Frontal cortex (tissue), 4 donors: Measurements from ENCODE around the gene TBL1X. TPM values are rescaled to one million over a fixed set of nuclear protein-coding genes. Genes with fewer than 3 reads are reported as not detected.
"Not testable (repeated sequence)": the region's sequence is repeated elsewhere in the genome, so short reads cannot be mapped to it uniquely, and the experiment has no call there.

Experiments
- DNase-seq, 2 donors: peaks; one replicate each; pipeline ENCODE4 v3.0.0; 2012; ENCODE audit warnings: low spot score in 2 of 2
- FAIRE-seq: peaks from 2 replicates; lab custom pipeline; 2012; peaks lifted over from hg19 to GRCh38; lab: Jason Lieb, UNC
- total RNA-seq: library from RNA; depleted of rRNA; stranded (reverse); fragments of >200 nt; gene quantifications from one replicate; pipeline ENCODE4 v1.2.3, GENCODE V29; 2014
- donor health status: control.
- donor health status: control.
- donor health status: control.

Gene TBL1X
- total RNA-seq, 1 donor from 2014 or later = 2.9 TPM

- no peak for DNase-seq
Observed at GRCh38 chrX:9729171-9729885, 264.5 kb downstream of the TBL1X start.

GRCh38 chrX:9730078-9730477 is 265.2 kb downstream of the TBL1X start:
- FAIRE-seq (no peak), DNase-seq (no peak)

More at GRCh38 chrX:9729171-9729885, 264.5 kb downstream of the TBL1X start:
- no peak for FAIRE-seq

GRCh38 chrX:9730752-9731151 is 265.9 kb downstream of the TBL1X start:
- FAIRE-seq (no peak), DNase-seq (no peak)

GRCh38 chrX:9737363-9737762 is 272.5 kb downstream of the TBL1X start:
- no peak for FAIRE-seq

GRCh38 chrX:9738151-9738550 is 273.3 kb downstream of the TBL1X start:
- DNase-seq = no peak
- no peak for FAIRE-seq

More at GRCh38 chrX:9737363-9737762, 272.5 kb downstream of the TBL1X start:
- no peak for DNase-seq

- no peak for DNase-seq
- FAIRE-seq = no peak
Observed at GRCh38 chrX:9739130-9739529, 274.3 kb downstream of the TBL1X start.

GRCh38 chrX:9745417-9746115 is 280.7 kb downstream of the TBL1X start:
- FAIRE-seq (no peak), DNase-seq (no peak)

- no peak for FAIRE-seq
- DNase-seq = no peak
Observed at GRCh38 chrX:9746148-9746888, 281.5 kb downstream of the TBL1X start.

GRCh38 chrX:9747644-9748043 is 282.8 kb downstream of the TBL1X start:
- DNase-seq (no peak), FAIRE-seq (no peak)

GRCh38 chrX:9749146-9749692 is 284.4 kb downstream of the TBL1X start:
- no peak for DNase-seq
- FAIRE-seq = no peak

GRCh38 chrX:9757366-9757765 is 292.5 kb downstream of the TBL1X start:
- FAIRE-seq = no peak
- no peak for DNase-seq

- no peak for FAIRE-seq
- no peak for DNase-seq
Observed at GRCh38 chrX:9758021-9758638, 293.3 kb downstream of the TBL1X start.

GRCh38 chrX:9759337-9759736 is 294.5 kb downstream of the TBL1X start:
- no peak for FAIRE-seq

GRCh38 chrX:9765072-9765736 is 300.3 kb downstream of the TBL1X start:
- DNase-seq (no peak), FAIRE-seq (no peak)

More at GRCh38 chrX:9759337-9759736, 294.5 kb downstream of the TBL1X start:
- no peak for DNase-seq

GRCh38 chrX:9765737-9766097 is 300.9 kb downstream of the TBL1X start, which contains the start of gene GPR143:
GPR143 (minus strand) TSS chrX:9765847; CDS start chrX:9765817, 30 bp downstream.
- no peak for FAIRE-seq
- DNase-seq = no peak

GRCh38 chrX:9767375-9767774 is 302.5 kb downstream of the TBL1X start:
- DNase-seq (no peak), FAIRE-seq (no peak)

- not testable (repeated sequence) for DNase-seq, FAIRE-seq
Observed at GRCh38 chrX:9768321-9768839, 303.5 kb downstream of the TBL1X start.

GRCh38 chrX:9770319-9770718 is 305.5 kb downstream of the TBL1X start:
- DNase-seq (no peak), FAIRE-seq (no peak)

- DNase-seq = no peak
- FAIRE-seq = no peak
Observed at GRCh38 chrX:9772943-9773342, 308.1 kb downstream of the TBL1X start.
